NCI-H128 (cell line): Measurements from ENCODE around the gene EIPR1.
A peak's percentile ranks its signal among the peaks of the same experiment; 100 is the strongest.

Experiments
- DNase-seq: peaks from one replicate; lab custom pipeline; 2025; ENCODE audit not compliant: unreplicated experiment; lab: John Stamatoyannopoulos, UW

Gene EIPR1

GRCh38 chr2:3377612-3378432 is at the start of gene EIPR1:
TSS of gene EIPR1 (minus strand) at chr2:3377818. CDS start at chr2:3377689, 129 bp downstream.
- peak; percentile 95 for DNase-seq

- no peak for DNase-seq
Measured at GRCh38 chr2:3427272-3427671, 49.7 kb upstream of the EIPR1 start.

GRCh38 chr2:3426615-3427014 is 49.0 kb upstream of the EIPR1 start:
- no peak for DNase-seq

GRCh38 chr2:3424171-3424795 is 46.7 kb upstream of the EIPR1 start:
- DNase-seq = no peak

GRCh38 chr2:3423492-3424170 is 46.0 kb upstream of the EIPR1 start:
- no peak for DNase-seq

- no peak for DNase-seq
Measured at GRCh38 chr2:3422161-3422779, 44.7 kb upstream of the EIPR1 start.

GRCh38 chr2:3421580-3421979 is 44.0 kb upstream of the EIPR1 start:
- no peak for DNase-seq

GRCh38 chr2:3420769-3421397 is 43.3 kb upstream of the EIPR1 start:
- no peak for DNase-seq

GRCh38 chr2:3420076-3420768 is 42.6 kb upstream of the EIPR1 start:
- no peak for DNase-seq

GRCh38 chr2:3418766-3419404 is 41.3 kb upstream of the EIPR1 start:
- no peak for DNase-seq

GRCh38 chr2:3414133-3414860 is 36.7 kb upstream of the EIPR1 start:
- no peak for DNase-seq

- no peak for DNase-seq
Measured at GRCh38 chr2:3413697-3414096, 36.1 kb upstream of the EIPR1 start.

- no peak for DNase-seq
Measured at GRCh38 chr2:3411103-3411502, 33.5 kb upstream of the EIPR1 start.

GRCh38 chr2:3409627-3410170 is 32.1 kb upstream of the EIPR1 start:
- DNase-seq = no peak

- DNase-seq = no peak
Measured at GRCh38 chr2:3408781-3409180, 31.2 kb upstream of the EIPR1 start.

GRCh38 chr2:3406501-3406900 is 28.9 kb upstream of the EIPR1 start:
- DNase-seq = no peak

- no peak for DNase-seq
Measured at GRCh38 chr2:3405876-3406275, 28.3 kb upstream of the EIPR1 start.

- DNase-seq = no peak
Measured at GRCh38 chr2:3405307-3405706, 27.7 kb upstream of the EIPR1 start.

- no peak for DNase-seq
Measured at GRCh38 chr2:3404349-3404894, 26.8 kb upstream of the EIPR1 start.
